HG03066 (cell line): ENCODE results near the gene RAET1G.
"Not testable (repeated sequence)": the region's sequence is repeated elsewhere in the genome, so short reads cannot be mapped to it uniquely, and the experiment has no call there.

ENCODE experiments used
- ATAC-seq: cut with Tn5 transposase; IDR thresholded peaks from one replicate; pipeline ENCODE4 v1.9.1; 2021; ENCODE audit warnings: low read depth; ENCODE audit not compliant: unreplicated experiment

RAET1G gene

DNA sequence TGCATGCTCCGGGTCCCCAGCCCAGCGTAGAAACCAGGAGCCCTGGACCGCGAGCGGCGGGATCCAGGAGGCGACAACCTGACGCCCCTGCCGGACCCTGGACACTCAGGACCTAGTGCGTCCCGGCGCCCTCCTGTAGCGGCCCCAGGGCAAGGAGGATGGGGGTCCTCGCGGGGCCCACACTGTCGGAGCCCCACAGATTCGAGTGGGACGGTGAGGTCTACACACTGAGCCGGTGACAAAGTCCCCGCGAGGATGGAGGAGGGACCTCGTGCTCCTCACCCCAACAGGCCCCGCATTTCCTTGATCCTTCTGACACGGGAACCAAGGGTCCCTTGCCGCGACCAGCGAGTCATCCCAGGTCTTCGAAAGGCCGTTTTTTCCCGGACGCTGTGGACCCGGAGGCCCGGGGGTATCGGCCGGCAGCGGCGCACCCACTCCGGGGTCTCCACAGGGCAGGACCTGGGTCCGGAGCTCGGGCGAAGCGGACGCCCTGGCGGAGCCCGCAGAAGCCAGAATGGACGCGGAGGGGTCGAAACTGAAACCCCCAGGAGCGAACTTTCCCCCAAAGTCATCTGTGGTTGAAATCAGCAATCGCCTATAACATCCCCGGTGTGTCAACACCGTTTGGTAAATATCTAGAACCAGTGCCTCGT lies 31.5 kb upstream of the RAET1G start:
- ATAC-seq = not testable (repeated sequence)

DNA sequence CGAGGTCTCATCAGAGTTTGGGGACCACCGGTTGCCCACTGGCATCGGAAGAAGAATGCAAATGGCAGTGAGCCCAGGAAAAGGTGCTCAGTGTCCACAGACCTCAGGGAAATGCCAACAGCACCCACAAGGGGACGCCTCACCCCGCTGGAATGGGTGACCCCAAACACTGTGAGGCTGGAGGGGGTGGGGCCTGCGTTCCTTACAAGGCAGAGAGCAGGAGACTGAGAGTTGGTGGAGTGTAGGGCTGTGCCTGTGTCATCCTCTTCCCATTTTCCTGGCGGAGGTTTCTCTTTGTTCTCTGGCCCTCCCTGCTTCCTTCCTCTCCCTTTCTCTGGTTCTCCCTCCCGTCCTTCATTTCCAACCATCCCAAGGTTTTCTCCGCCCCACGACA lies 31.0 kb upstream of the RAET1G start:
- ATAC-seq = not testable (repeated sequence)

DNA sequence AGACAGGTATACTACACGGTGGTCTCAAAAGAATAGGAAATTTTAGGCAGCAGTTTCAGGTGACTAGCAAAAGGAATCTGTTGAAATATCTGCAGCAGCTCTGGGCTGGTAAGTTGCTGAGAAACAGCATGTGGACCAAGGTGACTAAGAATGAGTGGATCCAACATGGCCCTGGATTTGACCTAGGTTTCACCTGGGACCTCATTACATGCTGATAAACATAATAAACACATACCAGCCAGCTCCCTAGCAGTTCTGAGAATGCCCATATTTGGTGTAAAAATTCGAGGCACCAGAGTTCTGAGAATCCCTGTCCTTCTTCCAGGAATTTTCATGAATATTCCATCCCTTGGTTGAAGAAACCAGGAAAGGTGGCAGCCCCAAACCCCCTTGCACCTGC lies 30.5 kb upstream of the RAET1G start:
- ATAC-seq = not testable (repeated sequence)

DNA sequence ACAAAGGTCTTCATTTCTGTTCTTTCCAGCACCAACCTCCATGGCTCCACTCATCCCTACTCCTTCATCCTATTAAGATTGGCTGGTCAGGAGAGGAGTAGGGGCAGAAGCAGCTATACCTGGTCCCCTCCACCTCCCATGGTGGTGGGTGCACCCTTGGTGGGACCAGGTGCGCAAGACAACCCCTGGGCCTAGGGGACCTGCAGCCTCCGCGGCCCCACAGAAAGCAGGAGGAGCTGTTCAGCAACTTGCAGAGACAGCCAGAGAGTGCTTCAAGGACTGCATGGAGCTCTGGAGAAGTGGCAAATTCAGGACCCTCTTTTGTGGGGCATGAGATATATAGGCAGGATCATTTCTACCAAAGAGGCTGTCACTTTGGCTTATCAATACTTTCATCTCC lies 28.7 kb upstream of the RAET1G start:
- no peak for ATAC-seq

GRCh38 chr6:149951096-149951495 lies 28.2 kb upstream of the RAET1G start:
- no peak for ATAC-seq

DNA sequence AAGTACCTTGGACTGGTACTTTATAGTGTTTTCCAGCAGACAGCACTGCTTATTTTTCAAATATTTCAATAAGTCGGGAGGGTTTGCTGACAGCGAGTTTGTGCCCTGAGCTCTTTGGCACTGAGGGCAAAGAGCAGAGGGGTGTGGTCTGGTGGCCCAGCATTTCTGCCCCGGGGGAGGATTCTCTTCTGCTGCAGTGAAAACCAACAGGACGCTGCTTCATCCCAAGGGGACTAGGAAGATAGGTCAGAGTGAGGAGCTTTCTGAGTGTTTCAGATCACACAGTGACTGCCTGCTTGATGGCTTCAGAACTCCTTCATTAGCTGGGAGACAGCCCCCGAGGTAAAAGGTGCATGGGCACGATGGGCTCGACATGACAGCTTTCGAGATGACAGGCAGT lies 27.5 kb upstream of the RAET1G start:
- no peak for ATAC-seq

DNA sequence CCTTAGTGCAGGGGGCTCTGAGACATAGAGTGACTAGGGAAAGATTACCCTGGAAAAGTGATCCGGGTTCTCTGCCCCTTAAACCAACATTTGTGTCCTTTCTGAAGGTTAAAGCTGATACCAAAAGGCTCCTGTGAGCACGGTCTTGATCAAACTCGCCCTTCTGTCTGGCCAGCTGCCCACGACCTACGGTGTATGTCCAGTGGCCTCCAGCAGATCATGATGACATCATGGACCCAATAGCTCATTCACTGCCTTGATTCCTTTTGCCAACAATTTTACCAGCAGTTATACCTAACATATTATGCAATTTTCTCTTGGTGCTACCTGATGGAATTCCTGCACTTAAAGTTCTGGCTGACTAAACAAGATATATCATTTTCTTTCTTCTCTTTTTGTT lies 25.7 kb upstream of the RAET1G start:
- ATAC-seq = no peak

- no peak for ATAC-seq
Measured at GRCh38 chr6:149948011-149948410, 25.1 kb upstream of the RAET1G start.

- not testable (repeated sequence) for ATAC-seq
Measured at GRCh38 chr6:149947533-149947932, 24.6 kb upstream of the RAET1G start.

- ATAC-seq = not testable (repeated sequence)
Measured at GRCh38 chr6:149946631-149947030, 23.7 kb upstream of the RAET1G start.

GRCh38 chr6:149945276-149945675 lies 22.4 kb upstream of the RAET1G start:
- ATAC-seq = not testable (repeated sequence)

DNA sequence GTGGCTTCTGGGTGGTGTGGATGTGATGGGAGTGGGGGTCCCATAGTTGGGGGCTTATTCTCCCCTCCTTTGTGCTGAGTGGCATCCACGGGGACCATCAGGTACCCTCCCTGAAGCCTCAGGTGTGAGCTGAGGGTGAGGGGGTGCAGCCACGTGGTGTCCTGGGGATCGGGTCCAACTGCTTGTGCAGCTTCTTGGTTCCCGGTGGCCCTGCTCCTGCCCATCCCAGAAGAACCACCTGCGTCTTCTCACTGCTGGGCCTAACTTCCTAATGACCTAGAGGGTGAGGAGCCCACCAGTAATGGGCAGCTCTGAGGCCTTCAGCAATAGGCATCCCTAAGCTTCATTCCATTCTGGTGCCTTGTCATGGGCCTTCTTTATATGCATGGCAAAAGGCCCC lies 20.4 kb upstream of the RAET1G start:
- not testable (repeated sequence) for ATAC-seq

DNA sequence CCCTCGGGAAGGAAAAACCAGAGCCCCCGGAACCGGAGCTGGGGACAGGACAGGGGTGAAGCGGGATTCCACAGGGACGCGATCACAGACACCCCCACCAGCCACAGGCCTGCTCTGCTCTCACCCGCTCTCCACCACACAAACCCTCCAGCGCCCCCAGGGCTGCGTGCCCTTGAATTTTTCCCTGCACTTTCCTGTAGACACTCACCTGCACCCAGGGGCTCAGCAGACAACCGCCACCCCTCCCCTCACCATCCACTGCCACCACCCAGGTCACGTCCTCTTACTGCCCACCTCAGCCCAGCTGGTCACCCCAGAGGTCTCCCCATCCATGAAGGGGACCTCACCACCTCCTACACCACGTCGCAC lies 19.5 kb upstream of the RAET1G start:
- ATAC-seq = no peak

DNA sequence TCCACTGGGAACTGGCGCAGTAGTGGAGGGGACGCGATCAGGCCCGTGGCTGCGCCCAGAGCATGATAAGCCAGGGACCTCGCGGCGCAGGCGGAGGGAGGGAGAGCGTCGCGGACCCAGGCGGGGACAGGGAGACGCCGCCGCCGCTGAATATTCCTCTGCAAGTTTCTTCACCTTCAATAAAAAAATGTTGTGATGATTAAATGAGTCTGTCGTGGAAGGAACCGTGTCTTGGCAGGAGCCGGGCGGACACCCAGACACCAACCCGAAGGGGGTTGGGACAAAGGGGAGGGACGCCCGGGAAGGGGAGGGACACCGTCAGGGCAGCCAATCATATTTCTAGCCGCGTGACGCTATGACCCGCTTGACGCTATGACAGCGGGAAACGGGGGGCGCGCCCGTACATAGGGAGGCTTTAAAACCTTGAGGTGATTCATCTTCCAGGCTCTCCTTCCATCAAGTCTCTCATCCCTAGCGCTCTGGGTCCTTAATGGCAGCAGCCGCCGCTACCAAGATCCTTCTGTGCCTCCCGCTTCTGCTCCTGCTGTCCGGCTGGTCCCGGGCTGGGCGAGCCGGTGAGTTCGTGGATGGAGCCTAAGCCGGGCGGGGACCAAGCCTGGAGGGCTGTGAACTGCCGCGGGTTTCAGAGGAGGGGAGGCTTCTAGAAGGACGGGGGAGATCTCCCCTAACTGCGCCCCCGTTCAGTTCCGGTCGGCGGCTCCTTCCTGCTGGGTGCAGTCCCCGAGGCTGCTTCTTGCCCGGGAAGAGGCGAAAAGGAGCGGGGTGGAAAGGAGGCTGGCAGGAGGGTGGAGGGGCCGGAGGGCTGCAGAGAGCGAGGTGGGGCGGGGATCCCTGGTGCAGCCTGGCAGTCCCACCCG lies 18.9 kb upstream of the RAET1G start, which contains the start of gene ULBP2:
Gene ULBP2 (plus strand): TSS at position 432 of the 878 bp plus-strand sequence. CDS start 59 bp downstream, at position 491.
- no peak for ATAC-seq

GRCh38 chr6:149940672-149940982 lies 17.7 kb upstream of the RAET1G start:
- ATAC-seq = no peak

- no peak for ATAC-seq
Measured at GRCh38 chr6:149939909-149940671, 17.2 kb upstream of the RAET1G start.

- ATAC-seq = no peak
Measured at GRCh38 chr6:149939356-149939648, 16.4 kb upstream of the RAET1G start.

DNA sequence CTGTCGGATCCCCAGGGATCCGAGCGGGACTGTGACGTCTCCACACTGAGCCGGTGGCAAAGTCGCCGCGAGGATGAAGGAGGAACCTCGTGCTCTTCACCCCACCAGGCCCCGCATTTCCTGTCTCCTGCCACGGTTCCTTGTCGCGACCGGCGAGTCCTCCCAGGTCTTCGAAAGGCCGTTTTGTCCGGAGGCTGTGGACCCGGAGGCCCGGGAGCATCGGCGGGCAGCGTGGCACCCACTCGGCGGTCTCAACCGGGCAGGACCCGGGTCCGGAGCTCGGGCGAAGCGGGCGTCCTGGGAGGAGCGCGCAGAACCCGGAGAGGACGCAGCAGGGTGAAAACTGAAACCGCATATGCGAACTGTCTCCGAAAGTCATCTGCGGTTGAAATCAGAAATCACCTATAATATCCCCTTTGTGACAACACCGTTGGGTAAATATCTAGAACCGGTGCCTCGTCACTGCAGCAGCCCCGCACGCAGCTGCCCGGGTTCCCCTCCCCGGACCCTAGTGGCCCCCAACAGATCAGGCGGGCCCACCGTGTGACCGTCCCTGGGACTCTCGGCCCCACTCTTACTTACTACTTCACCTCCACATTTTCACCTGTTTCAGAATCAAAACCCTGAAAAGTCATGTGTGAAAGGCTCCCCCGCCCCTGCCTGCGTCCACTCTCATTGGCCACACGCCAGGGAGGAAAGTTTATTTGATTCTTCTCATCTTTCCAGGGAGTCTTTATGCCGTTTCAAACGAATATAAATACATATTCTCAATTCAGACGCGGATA lies 15.8 kb upstream of the RAET1G start:
- peak; percentile 80 for ATAC-seq

DNA sequence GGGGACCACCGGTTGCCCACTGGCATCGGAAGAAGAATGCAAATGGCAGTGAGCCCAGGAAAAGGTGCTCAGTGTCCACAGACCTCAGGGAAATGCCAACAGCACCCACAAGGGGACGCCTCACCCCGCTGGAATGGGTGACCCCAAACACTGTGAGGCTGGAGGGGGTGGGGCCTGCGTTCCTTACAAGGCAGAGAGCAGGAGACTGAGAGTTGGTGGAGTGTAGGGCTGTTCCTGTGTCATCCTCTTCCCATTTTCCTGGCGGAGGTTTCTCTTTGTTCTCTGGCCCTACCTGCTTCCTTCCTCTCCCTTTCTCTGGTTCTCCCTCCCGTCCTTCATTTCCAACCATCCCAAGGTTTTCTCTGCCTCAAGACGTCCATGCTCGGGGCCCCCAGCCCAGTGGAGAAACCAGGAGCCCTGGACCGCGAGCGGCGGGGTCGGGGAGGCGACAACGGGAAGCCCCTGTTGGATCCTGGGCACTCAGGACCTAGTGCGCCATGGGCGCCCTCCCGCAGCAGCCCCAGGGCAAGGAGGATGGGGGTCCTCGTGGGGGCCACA lies 15.2 kb upstream of the RAET1G start:
- not testable (repeated sequence) for ATAC-seq

GRCh38 chr6:149936743-149937142 lies 13.8 kb upstream of the RAET1G start:
- no peak for ATAC-seq
